ENCODE data around the gene GNG11.

The GNG11 gene

DNA sequence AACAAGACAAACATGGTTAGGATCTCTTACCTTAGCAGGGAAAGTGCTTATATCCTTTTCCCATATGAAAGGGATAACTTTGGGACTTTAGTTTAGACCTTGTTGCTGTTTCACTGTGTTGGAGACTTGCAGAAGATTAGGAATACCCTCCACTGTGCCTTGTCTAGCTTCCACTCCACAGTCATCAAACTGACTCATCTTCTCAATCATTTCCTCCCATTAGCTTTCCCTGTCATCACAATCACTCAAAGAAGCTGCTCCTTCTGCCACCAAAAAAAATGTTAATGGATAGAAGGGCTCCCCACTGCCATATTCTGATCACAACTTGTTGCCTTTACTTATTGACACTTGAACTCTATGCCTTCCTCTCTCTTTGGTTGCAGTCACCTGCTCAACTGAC, 16.8 kb downstream of the GNG11 start:
- H3K4me3 ChIP-seq (ENCODE audit: low read depth, low read length) = no peak overlapping the region
- no peak for DNase-seq (ENCODE audit: low read depth)
- TF ChIP-seq, protein P1, sequence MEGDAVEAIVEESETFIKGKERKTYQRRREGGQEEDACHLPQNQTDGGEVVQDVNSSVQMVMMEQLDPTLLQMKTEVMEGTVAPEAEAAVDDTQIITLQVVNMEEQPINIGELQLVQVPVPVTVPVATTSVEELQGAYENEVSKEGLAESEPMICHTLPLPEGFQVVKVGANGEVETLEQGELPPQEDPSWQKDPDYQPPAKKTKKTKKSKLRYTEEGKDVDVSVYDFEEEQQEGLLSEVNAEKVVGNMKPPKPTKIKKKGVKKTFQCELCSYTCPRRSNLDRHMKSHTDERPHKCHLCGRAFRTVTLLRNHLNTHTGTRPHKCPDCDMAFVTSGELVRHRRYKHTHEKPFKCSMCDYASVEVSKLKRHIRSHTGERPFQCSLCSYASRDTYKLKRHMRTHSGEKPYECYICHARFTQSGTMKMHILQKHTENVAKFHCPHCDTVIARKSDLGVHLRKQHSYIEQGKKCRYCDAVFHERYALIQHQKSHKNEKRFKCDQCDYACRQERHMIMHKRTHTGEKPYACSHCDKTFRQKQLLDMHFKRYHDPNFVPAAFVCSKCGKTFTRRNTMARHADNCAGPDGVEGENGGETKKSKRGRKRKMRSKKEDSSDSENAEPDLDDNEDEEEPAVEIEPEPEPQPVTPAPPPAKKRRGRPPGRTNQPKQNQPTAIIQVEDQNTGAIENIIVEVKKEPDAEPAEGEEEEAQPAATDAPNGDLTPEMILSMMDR (IDR thresholded peaks at IDR 0.05; ENCODE audit: low read depth, low read length, missing control alignments) = no peak

DNA sequence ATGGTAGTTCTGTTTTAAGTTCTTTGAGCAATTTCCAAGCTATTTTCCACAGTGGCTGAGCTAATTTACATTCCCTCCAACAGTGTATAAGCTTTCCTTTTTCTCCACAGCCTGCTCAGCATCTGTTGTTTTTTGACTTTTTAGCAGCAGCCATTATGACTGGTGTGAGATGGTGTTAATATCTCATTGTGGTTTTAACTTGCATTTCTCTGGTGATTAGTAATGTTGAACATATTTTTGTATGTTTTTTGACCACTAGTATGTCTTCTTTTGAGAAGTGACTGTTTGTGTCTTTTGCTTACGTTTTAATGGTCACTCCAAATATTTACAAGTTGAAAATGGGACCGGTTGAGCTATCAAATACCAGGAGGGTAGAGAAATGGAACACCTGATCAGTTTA, 20.4 kb downstream of the GNG11 start:
- TF ChIP-seq, protein P1 (IDR thresholded peaks at IDR 0.05; ENCODE audit: low read depth, low read length, missing control alignments) = no peak
- DNase-seq (ENCODE audit: low read depth) = no peak
- H3K4me3 ChIP-seq (ENCODE audit: low read depth, low read length) = no peak overlapping the region

DNA sequence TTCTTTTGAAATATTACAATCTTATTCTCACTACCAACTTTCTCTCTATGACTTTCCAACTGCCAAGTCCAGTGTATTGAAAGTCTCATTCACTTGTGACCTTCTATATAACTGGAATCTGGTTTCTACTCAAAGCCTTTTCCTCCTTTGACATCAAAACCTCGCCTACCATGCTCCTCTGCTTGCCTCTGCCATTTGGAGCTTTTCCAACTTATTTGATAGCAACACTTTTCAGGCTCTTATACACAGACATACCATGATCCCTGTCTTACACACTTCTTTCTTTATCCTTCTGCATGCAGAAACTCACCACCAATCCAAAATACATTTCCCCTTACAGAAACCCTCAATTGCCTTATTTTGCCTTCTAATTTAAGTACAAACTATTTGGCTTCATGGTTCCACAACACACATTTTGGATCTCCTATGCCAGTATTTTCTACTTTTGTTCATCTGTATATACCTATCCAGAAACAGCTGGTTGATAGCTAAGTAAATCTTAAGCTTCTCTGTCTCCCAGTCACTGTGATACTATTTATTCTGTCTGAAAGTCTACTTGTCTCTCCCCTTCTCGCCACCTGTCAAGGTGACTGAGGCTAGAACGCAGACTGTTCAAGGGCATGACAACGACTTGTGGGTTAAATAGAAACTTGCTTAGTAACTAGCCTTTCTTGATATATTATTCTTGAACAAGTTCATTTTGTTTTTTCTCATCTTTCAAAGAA, 22.4 kb downstream of the GNG11 start:
- TF ChIP-seq, protein P1 (IDR thresholded peaks at IDR 0.05; ENCODE audit: low read depth, low read length, missing control alignments) = no peak
- no peak overlapping the region for H3K4me3 ChIP-seq (ENCODE audit: low read depth, low read length)
- DNase-seq (ENCODE audit: low read depth) = no peak

DNA sequence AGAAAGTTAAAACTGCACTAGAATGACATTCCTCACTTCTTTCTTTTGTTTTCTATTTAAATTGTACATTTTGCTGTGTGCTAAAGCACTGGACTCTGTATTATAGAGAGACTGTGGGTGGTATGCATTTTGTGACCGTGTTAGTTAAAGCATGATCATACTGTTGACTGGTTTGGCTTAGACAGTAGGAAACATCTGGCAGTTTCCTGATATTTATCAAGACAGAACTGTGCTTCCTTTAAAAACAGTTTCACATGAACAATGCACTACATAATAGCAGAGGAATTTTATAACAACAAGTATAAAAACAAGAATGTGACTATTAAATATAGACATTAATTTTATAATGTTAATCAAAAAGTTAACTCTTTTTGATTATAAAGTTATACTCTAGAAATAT, 23.1 kb downstream of the GNG11 start:
- no peak overlapping the region for H3K4me3 ChIP-seq (ENCODE audit: low read depth, low read length)
- TF ChIP-seq, protein P1 (IDR thresholded peaks at IDR 0.05; ENCODE audit: low read depth, low read length, missing control alignments) = no peak
- no peak for DNase-seq (ENCODE audit: low read depth)

DNA sequence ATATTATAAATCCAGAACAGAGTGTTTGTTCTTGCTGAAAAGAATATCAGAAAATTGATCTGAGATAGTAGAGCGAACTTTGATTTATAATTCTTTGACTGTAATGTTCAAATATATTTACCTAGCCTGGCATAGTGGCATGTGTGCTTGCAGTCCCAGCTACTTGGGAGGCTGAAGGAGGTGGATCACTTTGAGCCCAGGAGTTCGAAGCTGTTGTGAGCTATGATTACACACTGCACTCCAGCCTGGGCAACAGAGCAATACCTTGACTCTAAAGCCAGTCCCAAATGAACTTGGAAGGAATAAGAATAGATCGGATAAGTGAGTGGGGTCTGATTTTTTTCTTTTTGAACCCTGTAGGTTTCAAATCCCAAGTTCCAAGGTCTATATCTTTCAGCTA, 23.5 kb downstream of the GNG11 start:
- TF ChIP-seq, protein P1 (IDR thresholded peaks at IDR 0.05; ENCODE audit: low read depth, low read length, missing control alignments) = no peak

DNA sequence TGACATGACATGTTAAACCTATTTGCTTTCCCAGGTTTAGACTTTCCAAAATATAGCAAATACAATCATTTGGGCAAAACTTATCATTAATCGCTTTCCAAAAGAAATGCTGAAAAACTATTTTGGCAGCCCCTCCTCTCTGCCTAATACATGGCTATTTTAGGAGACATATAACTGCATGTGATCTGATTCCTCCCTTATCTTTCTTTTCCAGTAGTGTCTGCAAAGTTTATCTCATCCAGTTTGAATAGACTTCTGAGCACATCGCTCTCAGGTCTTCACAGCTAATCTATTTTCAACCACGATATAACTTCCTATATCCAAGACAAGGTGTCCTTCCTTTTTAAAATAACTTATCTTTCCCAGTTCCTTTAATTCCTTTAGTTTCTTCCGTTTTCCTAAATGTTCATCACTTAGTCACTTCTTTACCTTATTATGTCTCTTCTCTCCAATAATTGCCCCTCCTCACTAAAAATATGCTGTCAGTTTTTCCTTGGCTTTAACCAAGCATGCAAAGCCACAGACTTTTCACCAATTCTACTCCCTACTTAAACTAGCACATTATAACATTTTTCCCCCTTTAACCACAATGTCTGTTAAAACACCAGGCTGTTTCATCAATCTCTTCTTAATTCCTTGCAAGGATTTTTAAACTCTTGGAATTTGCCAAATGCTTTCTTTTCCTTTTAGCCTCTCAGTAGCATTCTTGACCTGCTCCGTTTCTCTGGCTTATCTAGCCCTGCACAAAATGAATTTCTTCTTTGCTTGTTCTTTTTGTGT, 24.4 kb downstream of the GNG11 start:
- TF ChIP-seq, protein P1 (IDR thresholded peaks at IDR 0.05; ENCODE audit: low read depth, low read length, missing control alignments) = no peak
- DNase-seq (ENCODE audit: low read depth) = no peak
- H3K4me3 ChIP-seq (ENCODE audit: low read depth, low read length) = no peak overlapping the region

More for the DNA sequence above, 23.5 kb downstream of the GNG11 start:
- no peak for DNase-seq (ENCODE audit: low read depth)
- H3K4me3 ChIP-seq (ENCODE audit: low read depth, low read length) = no peak overlapping the region

Measured in GM12864 (cell line).